OCI-LY7 (cell line): ENCODE results near the gene WASF3. TPM values are rescaled to one million over a fixed set of nuclear protein-coding genes. Genes with fewer than 3 reads are reported as not detected.

Experiments
- BruUV-seq: library from RNA; stranded (reverse); fragments of 400-500 nt; replicated peaks from 2 replicates; lab custom pipeline; 2021; lab: Mats Ljungman, UMichigan
- CTCF ChIA-PET: fragments of 300-600 bp; sonication (Branson Sonifier 250); formaldehyde crosslinking; loops from one replicate; lab custom pipeline; 2022; ENCODE audit warnings: antibody characterized with exemption; ENCODE audit not compliant: unreplicated experiment; lab: Charles Lee
- POLR2A ChIA-PET: fragments of 300-600 bp; sonication (Branson Sonifier 250); formaldehyde crosslinking; loops from one replicate; lab custom pipeline; 2022; ENCODE audit warnings: antibody characterized with exemption; lab: Charles Lee
- DNase-seq: peaks from one replicate; pipeline ENCODE4 v3.0.0-alpha.2; 2015; ENCODE audit warnings: low spot score
- H2AFZ ChIP-seq: fragments of 200-600 bp; sonication (generic), shearing (Covaris generic); 2 replicates; pipeline ENCODE4 v1.6.1; 2014; ENCODE audit warnings: mild to moderate bottlenecking, antibody characterized with exemption, low read length, moderate library complexity
- H3K27ac ChIP-seq: fragments of 200-600 bp; sonication (generic); 2 replicates; pipeline ENCODE4 v1.5.1; 2014; ENCODE audit warnings: mixed run types, low read depth, mild to moderate bottlenecking, moderate library complexity, low read length, inconsistent platforms; ENCODE audit not compliant: poor library complexity, severe bottlenecking
- H3K36me3 ChIP-seq: fragments of 200-600 bp; sonication (generic); 2 replicates; pipeline ENCODE4 v1.6.1; 2014; ENCODE audit warnings: mild to moderate bottlenecking, antibody characterized with exemption, low read length, moderate library complexity, mixed read lengths; ENCODE audit not compliant: insufficient read depth
- H3K4me1 ChIP-seq: fragments of 200-600 bp; sonication (generic); 2 replicates; pipeline ENCODE4 v1.5.1; 2014; ENCODE audit warnings: mild to moderate bottlenecking, low read length; ENCODE audit not compliant: insufficient read depth, poor library complexity, severe bottlenecking
- H3K4me2 ChIP-seq: fragments of 200-600 bp; sonication (generic); 2 replicates; pipeline ENCODE4 v1.6.1; 2014; ENCODE audit warnings: mild to moderate bottlenecking, low read length
- H3K4me3 ChIP-seq: fragments of 200-600 bp; sonication (generic); 2 replicates; pipeline ENCODE4 v1.5.1; 2014; ENCODE audit warnings: mild to moderate bottlenecking, low read depth, low read length; ENCODE audit not compliant: poor library complexity, severe bottlenecking
- H3K79me2 ChIP-seq: fragments of 200-600 bp; sonication (generic); 2 replicates; pipeline ENCODE4 v1.6.1; 2016; ENCODE audit warnings: low read depth, mild to moderate bottlenecking, low read length, moderate library complexity, mixed read lengths; ENCODE audit not compliant: insufficient read depth
- H3K9me2 ChIP-seq: fragments of 200-600 bp; sonication (generic); 2 replicates; pipeline ENCODE4 v1.6.1; 2016; ENCODE audit warnings: mild to moderate bottlenecking, low read length, mixed read lengths; ENCODE audit not compliant: insufficient read depth
- H3K9me3 ChIP-seq: fragments of 200-600 bp; sonication (generic); 2 replicates; pipeline ENCODE4 v1.6.1; 2014; ENCODE audit warnings: mild to moderate bottlenecking, mixed run types, low read length, mixed read lengths
- H4K20me1 ChIP-seq: fragments of 200-600 bp; sonication (generic); 2 replicates; pipeline ENCODE4 v1.6.1; 2014; ENCODE audit warnings: mild to moderate bottlenecking, antibody characterized with exemption, low read length, moderate library complexity, mixed read lengths; ENCODE audit not compliant: insufficient read depth
- CTCF ChIP-seq: fragments of 200-600 bp; sonication (generic); conservative IDR thresholded peaks from 2 replicates; pipeline ENCODE4 v1.5.1; 2014; ENCODE audit warnings: mild to moderate bottlenecking, antibody characterized with exemption, low read length, moderate library complexity, mixed read lengths
- EZH2phosphoT487 ChIP-seq: fragments of 200-600 bp; sonication (generic); IDR thresholded peaks from 2 replicates; pipeline ENCODE4 v1.6.1; 2018; ENCODE audit warnings: low read depth, borderline replicate concordance, mild to moderate bottlenecking, mixed run types, antibody characterized with exemption, low read length, moderate library complexity, mixed read lengths
- intact Hi-C: fragments of 100-400 bp; cut with micrococcal nuclease; formaldehyde crosslinking; loops from one replicate; pipeline ENCODE4 v1.10.0; 2022; ENCODE audit not compliant: unreplicated experiment
- total RNA-seq, 2 experiments: library from RNA; depleted of rRNA in 1 of 2; stranded (reverse); fragments of >200 nt in 1 of 2; shearing (Covaris generic) in 1 of 2; gene quantifications; 2 replicates each; pipeline ENCODE4 v1.2.3, GENCODE V29; 2014 to 2022

WASF3 gene
- total RNA-seq, 2 experiments from 2014 or later: 0.17 to 0.19 TPM

- no peak overlapping the region for H3K27ac ChIP-seq
- intact Hi-C loops: no loop called here
- no peak overlapping the region for H2AFZ ChIP-seq
- DNase-seq: no peak
- BruUV-seq: no TSS peak
- no peak for TF ChIP-seq CTCF
- TF ChIP-seq EZH2phosphoT487: no peak
- no peaks in the 10 kb centered on the region for H3K9me2 ChIP-seq
- H3K9me3 ChIP-seq: no peaks in the 10 kb centered on the region
- H3K4me2 ChIP-seq: no peak overlapping the region
- no peak overlapping the region for H3K4me3 ChIP-seq
- H4K20me1 ChIP-seq: no peaks in the 10 kb centered on the region
- no peaks in the 10 kb centered on the region for H3K36me3 ChIP-seq
- H3K79me2 ChIP-seq: no peaks in the 10 kb centered on the region
- H3K4me1 ChIP-seq: no peaks in the 10 kb centered on the region
- ChIA-PET POLR2A (no interaction called here), CTCF (no interaction called here)
Measured at GRCh38 chr13:26710166-26710565, 152.7 kb downstream of the WASF3 start.

- intact Hi-C loops: no loop called here
- H2AFZ ChIP-seq: no peak overlapping the region
- TF ChIP-seq CTCF: no peak
- TF ChIP-seq EZH2phosphoT487: no peak
- no peaks in the 10 kb centered on the region for H3K4me1 ChIP-seq
- CTCF ChIA-PET: no interaction called here
- H3K9me3 ChIP-seq: no peaks in the 10 kb centered on the region
- H3K79me2 ChIP-seq: no peaks in the 10 kb centered on the region
- no peak overlapping the region for H3K4me2 ChIP-seq
- DNase-seq: no peak
- no peak overlapping the region for H3K27ac ChIP-seq
- H3K9me2 ChIP-seq: no peaks in the 10 kb centered on the region
- no peak overlapping the region for H3K4me3 ChIP-seq
- H3K36me3 ChIP-seq: no peaks in the 10 kb centered on the region
- POLR2A ChIA-PET: no interaction called here
- H4K20me1 ChIP-seq: no peaks in the 10 kb centered on the region
- no TSS peak for BruUV-seq
Measured at GRCh38 chr13:26711211-26711610, 153.7 kb downstream of the WASF3 start.

- no peak overlapping the region for H3K4me3 ChIP-seq
- CTCF ChIA-PET: interaction anchor here (0.7 kb wide), 1 partner anchor 15 kb away, joined by 3 read pairs; no protein-coding TSS in a partner anchor
- intact Hi-C loops: no loop called here
Measured at GRCh38 chr13:26713341-26713740, 155.9 kb downstream of the WASF3 start.

More at GRCh38 chr13:26713341-26713740, 155.9 kb downstream of the WASF3 start:
- no peak overlapping the region for H2AFZ ChIP-seq
- no peak overlapping the region for H3K4me2 ChIP-seq
- no peak for TF ChIP-seq CTCF
- TF ChIP-seq EZH2phosphoT487: no peak
- H4K20me1 ChIP-seq: no peaks in the 10 kb centered on the region
- no peak overlapping the region for H3K27ac ChIP-seq
- no TSS peak for BruUV-seq
- H3K9me2 ChIP-seq: no peaks in the 10 kb centered on the region
- DNase-seq: no peak
- no peaks in the 10 kb centered on the region for H3K36me3 ChIP-seq
- POLR2A ChIA-PET: no interaction called here
- no peaks in the 10 kb centered on the region for H3K79me2 ChIP-seq
- H3K4me1 ChIP-seq: no peaks in the 10 kb centered on the region
- H3K9me3 ChIP-seq: no peaks in the 10 kb centered on the region
